Right atrium auricular region (tissue), 2 donors: ENCODE data around the gene CARD8. TPM values are rescaled to one million over a fixed set of nuclear protein-coding genes. Genes with fewer than 3 reads are reported as not detected.

Experiments used
- DNase-seq: peaks from one replicate; pipeline ENCODE4 v3.0.0-alpha.2; 2019; ENCODE audit warnings: low spot score
- H3K27ac ChIP-seq, 2 donors: fragments of 200-600 bp; sonication (generic); 1 replicate in 1 of 2; 2 replicates in 1 of 2; pipeline ENCODE4 v1.5.1; 2016 to 2019
- H3K27me3 ChIP-seq, 2 donors: fragments of 200-600 bp; sonication (generic); one replicate each; pipeline versions ENCODE4 v1.5.1 to v1.6.0; 2017 to 2019
- H3K36me3 ChIP-seq: fragments of 200-600 bp; sonication (generic); one replicate; pipeline ENCODE4 v1.5.1; 2016
- H3K4me1 ChIP-seq, 2 donors: fragments of 200-600 bp; sonication (generic); one replicate each; pipeline versions ENCODE4 v1.5.1 to v1.6.0; 2017 to 2019
- H3K4me3 ChIP-seq, 2 donors: fragments of 200-600 bp; sonication (generic); 1 replicate in 1 of 2; 2 replicates in 1 of 2; pipeline ENCODE4 v1.5.1; 2017 to 2019; ENCODE audit warnings: mild to moderate bottlenecking in 1 of 2, moderate library complexity in 1 of 2
- H3K9me3 ChIP-seq, 2 donors: fragments of 200-600 bp; sonication (generic); one replicate each; pipeline ENCODE4 v1.5.1; 2019
- CTCF ChIP-seq, 2 donors: fragments of 200-600 bp; sonication (generic); IDR thresholded peaks; one replicate each; pipeline ENCODE4 v1.5.1; 2019; ENCODE audit warnings: antibody characterized with exemption in 2 of 2
- total RNA-seq, 2 donors: library from RNA; depleted of rRNA; stranded (reverse); fragments of >200 nt; gene quantifications; one replicate each; pipeline ENCODE4 v1.1.0, GENCODE V29; 2016

Gene CARD8
- total RNA-seq, 2 donors from 2014 or later: 19.7 to 21.2 TPM

GRCh38 chr19:48196933-48197665 is 58.6 kb downstream of the CARD8 start:
- Histone ChIP-seq H3K36me3 (no peaks in the 10 kb centered on the region), H3K9me3 (no peaks in the 10 kb centered on the region), H3K27me3 (no peaks in the 10 kb centered on the region), H3K4me1 (peaks cover 0 to 14% of the 10 kb centered on the region in 2 donors), H3K4me3 (no peak overlapping the region), H3K27ac (no peak overlapping the region)
- no peak for TF ChIP-seq CTCF (IDR thresholded peaks at IDR 0.05)
- no peak for DNase-seq

- TF ChIP-seq CTCF (IDR thresholded peaks at IDR 0.05): no peak
- no peak overlapping the region for H3K27ac ChIP-seq
- no peaks in the 10 kb centered on the region for H3K27me3 ChIP-seq
- no peaks in the 10 kb centered on the region for H3K9me3 ChIP-seq
- H3K4me1 ChIP-seq: peaks cover 0 to 14% of the 10 kb centered on the region in 2 donors
- no peak overlapping the region for H3K4me3 ChIP-seq
- H3K36me3 ChIP-seq: no peaks in the 10 kb centered on the region
- no peak for DNase-seq
Observed at GRCh38 chr19:48196321-48196763, 59.4 kb downstream of the CARD8 start.

GRCh38 chr19:48194844-48195830 is 60.6 kb downstream of the CARD8 start:
- TF ChIP-seq CTCF (IDR thresholded peaks at IDR 0.05): no peak
- H3K27me3 ChIP-seq: no peaks in the 10 kb centered on the region
- no peak overlapping the region for H3K4me3 ChIP-seq
- no peaks in the 10 kb centered on the region for H3K9me3 ChIP-seq
- H3K36me3 ChIP-seq: no peaks in the 10 kb centered on the region
- no peak overlapping the region for H3K27ac ChIP-seq
- no peak for DNase-seq
- H3K4me1 ChIP-seq: peaks cover 0 to 14% of the 10 kb centered on the region in 2 donors

- H3K27ac ChIP-seq: no peak overlapping the region
- no peaks in the 10 kb centered on the region for H3K36me3 ChIP-seq
- H3K27me3 ChIP-seq: no peaks in the 10 kb centered on the region
- TF ChIP-seq CTCF (IDR thresholded peaks at IDR 0.05): peak; percentile 16 to 56
- DNase-seq: no peak
- no peaks in the 10 kb centered on the region for H3K9me3 ChIP-seq
- H3K4me1 ChIP-seq: peaks cover 0 to 14% of the 10 kb centered on the region in 2 donors
- H3K4me3 ChIP-seq: no peak overlapping the region
Observed at GRCh38 chr19:48194041-48194843, 61.5 kb downstream of the CARD8 start.

- H3K27ac ChIP-seq: no peak overlapping the region
- H3K9me3 ChIP-seq: no peaks in the 10 kb centered on the region
- no peak overlapping the region for H3K4me3 ChIP-seq
- TF ChIP-seq CTCF (IDR thresholded peaks at IDR 0.05): no peak
- no peaks in the 10 kb centered on the region for H3K27me3 ChIP-seq
- H3K4me1 ChIP-seq: peaks cover 0 to 14% of the 10 kb centered on the region in 2 donors
- no peak for DNase-seq
- no peaks in the 10 kb centered on the region for H3K36me3 ChIP-seq
Observed at GRCh38 chr19:48192750-48193149, 63.0 kb downstream of the CARD8 start.
